SK-N-SH (cell line): Measurements from ENCODE around the gene CHI3L2. TPM values are rescaled to one million over a fixed set of nuclear protein-coding genes. Genes with fewer than 3 reads are reported as not detected.

Source experiments
- CTCF ChIA-PET: fragments of 300-600, 350-600 bp; formaldehyde crosslinking; extraction: SDS; loops from one replicate; lab custom pipeline; 2021; lab: Yijun Ruan, JAX
- POLR2A ChIA-PET: fragments of 350-600 bp; sonication (Branson Sonifier 250); formaldehyde crosslinking; extraction: SDS; loops from one replicate; lab custom pipeline; 2020; ENCODE audit warnings: antibody characterized with exemption, inconsistent platforms; lab: Yijun Ruan, JAX
- DNase-seq: peaks from one replicate; pipeline ENCODE4 v3.0.0; 2012
- H2AFZ ChIP-seq: fragments of 200-600 bp; sonication (generic); 2 replicates; pipeline ENCODE4 v1.8.1; 2016; ENCODE audit warnings: antibody characterized with exemption, mild to moderate bottlenecking, low read depth
- H3F3A ChIP-seq: fragments of 200-600 bp; sonication (generic); replicated peaks from 2 replicates; pipeline ENCODE3; 2016; ENCODE audit warnings: antibody characterized with exemption, mild to moderate bottlenecking; ENCODE audit not compliant: insufficient read depth
- H3K27ac ChIP-seq, 2 experiments: fragments of 200-500 bp in 1 of 2; fragments of 200-600 bp in 1 of 2; sonication (Bioruptor generic) in 1 of 2; sonication (generic), shearing (Covaris generic) in 1 of 2; 2 replicates each; pipeline versions ENCODE4 v1.5.1 to v1.6.1; 2014 to 2016; ENCODE audit warnings: low read depth in 2 of 2, inconsistent platforms in 1 of 2, low read length in 1 of 2, mild to moderate bottlenecking in 1 of 2, mixed read lengths in 1 of 2
- H3K27me3 ChIP-seq: fragments of 200-600 bp; sonication (generic), shearing (Covaris generic); 2 replicates; pipeline ENCODE4 v1.6.1; 2016; ENCODE audit warnings: mixed run types; ENCODE audit not compliant: insufficient read depth
- H3K36me3 ChIP-seq, 2 experiments: fragments of 200-500 bp in 1 of 2; fragments of 200-600 bp in 1 of 2; sonication (Bioruptor generic) in 1 of 2; sonication (generic) in 1 of 2; replicated peaks in 1 of 2; 2 replicates each; pipeline versions ENCODE3 to v1.5.1; 2014 to 2016; ENCODE audit warnings: low read length in 1 of 2, mild to moderate bottlenecking in 1 of 2; ENCODE audit not compliant: insufficient read depth in 2 of 2, control insufficient read depth in 1 of 2
- H3K4me1 ChIP-seq, 2 experiments: fragments of 200-500 bp in 1 of 2; fragments of 200-600 bp in 1 of 2; sonication (Bioruptor generic) in 1 of 2; sonication (generic), shearing (Covaris generic) in 1 of 2; 2 replicates each; pipeline versions ENCODE4 v1.5.1 to v1.6.1; 2014 to 2016; ENCODE audit warnings: low read depth in 1 of 2, low read length in 1 of 2, mixed run types in 1 of 2; ENCODE audit not compliant: insufficient read depth in 2 of 2, control insufficient read depth in 1 of 2
- H3K4me2 ChIP-seq: fragments of 200-600 bp; sonication (generic), shearing (Covaris generic); 2 replicates; pipeline ENCODE4 v1.6.1; 2017; ENCODE audit warnings: mixed run types
- H3K4me3 ChIP-seq, 2 experiments: fragments of 200-500 bp in 1 of 2; fragments of 200-600 bp in 1 of 2; sonication (Bioruptor generic) in 1 of 2; sonication (generic), shearing (Covaris generic) in 1 of 2; 2 replicates each; pipeline versions ENCODE4 v1.5.1 to v1.8.1; 2014 to 2016; ENCODE audit warnings: low read depth in 2 of 2, inconsistent platforms in 1 of 2, low read length in 1 of 2, mild to moderate bottlenecking in 1 of 2, mixed read lengths in 1 of 2, moderate library complexity in 1 of 2
- H3K79me2 ChIP-seq: fragments of 200-600 bp; sonication (generic); 2 replicates; pipeline ENCODE4 v1.8.1; 2017; ENCODE audit warnings: mild to moderate bottlenecking; ENCODE audit not compliant: insufficient read depth
- H3K9ac ChIP-seq: fragments of 200-600 bp; sonication (generic); 2 replicates; pipeline ENCODE4 v1.6.1; 2017; ENCODE audit warnings: mixed run types
- H3K9me2 ChIP-seq: fragments of 200-600 bp; sonication (generic); 2 replicates; pipeline ENCODE4 v1.6.1; 2017; ENCODE audit warnings: mixed run types
- H3K9me3 ChIP-seq: fragments of 200-600 bp; sonication (generic); 2 replicates; pipeline ENCODE4 v1.6.1; 2017; ENCODE audit warnings: mixed run types, mild to moderate bottlenecking, moderate library complexity
- H4K20me1 ChIP-seq: fragments of 200-600 bp; sonication (generic); 2 replicates; pipeline ENCODE4 v1.6.1; 2017; ENCODE audit warnings: mild to moderate bottlenecking, mixed run types; ENCODE audit not compliant: insufficient read depth
- CHD2 ChIP-seq: fragments of 150-350 bp; IDR thresholded peaks from 2 replicates; pipeline ENCODE4 v1.6.1; 2018; ENCODE audit warnings: low read length; ENCODE audit not compliant: partially characterized antibody
- FOXJ3 ChIP-seq: sonication (generic); formaldehyde crosslinking; IDR thresholded peaks from 2 replicates; pipeline ENCODE4 v1.5.1; 2020; ENCODE audit warnings: mild to moderate bottlenecking, missing genetic modification reagents
- GABPA ChIP-seq: IDR thresholded peaks from 2 replicates; pipeline ENCODE4 v1.4.0; 2012; ENCODE audit warnings: low read depth, mild to moderate bottlenecking
- GATA2 ChIP-seq: sonication (generic); formaldehyde crosslinking; IDR thresholded peaks from 2 replicates; pipeline ENCODE4 v1.5.0; 2020; ENCODE audit warnings: mild to moderate bottlenecking, missing genetic modification reagents
- JUND ChIP-seq: IDR thresholded peaks from 2 replicates; pipeline ENCODE4 v1.4.0; 2012
- NFIC ChIP-seq: IDR thresholded peaks from 2 replicates; pipeline ENCODE4 v1.4.0; 2012; ENCODE audit warnings: borderline replicate concordance
- NRF1 ChIP-seq: IDR thresholded peaks from 2 replicates; pipeline ENCODE4 v1.6.1; 2012; ENCODE audit warnings: low read depth, mild to moderate bottlenecking, low read length
- RFX5 ChIP-seq: IDR thresholded peaks from 2 replicates; pipeline ENCODE4 v1.6.1; 2012; ENCODE audit warnings: mild to moderate bottlenecking, improper control_type of control experiment, low read length
- RXRA ChIP-seq: IDR thresholded peaks from 2 replicates; pipeline ENCODE4 v1.4.0; 2012; ENCODE audit warnings: low read depth, mild to moderate bottlenecking, borderline replicate concordance
- WGBS: methylation state at CpG from one replicate; pipeline ENCODE4 v1.1.6; 2017; ENCODE audit warnings: low lambda C conversion rate; 5-methylcytosine and 5-hydroxymethylcytosine counted together
- polyA plus RNA-seq, 3 experiments: library from polyadenylated mRNA; depleted of rRNA; stranded (reverse); fragments of >200 nt; gene quantifications; 2 replicates each; pipeline ENCODE4 v1.2.3, GENCODE V29; 2012
- TF ChIP-seq, protein P1 (sequence below): IDR thresholded peaks from 2 replicates; pipeline ENCODE4; 2012
- TF ChIP-seq, protein P2 (sequence below): fragments of 150-350 bp; IDR thresholded peaks from 2 replicates; pipeline ENCODE4 v1.6.1; 2016; ENCODE audit warnings: mild to moderate bottlenecking, low read depth, low read length
- TF ChIP-seq, protein P3 (sequence below): fragments of 150-350 bp; IDR thresholded peaks from 2 replicates; pipeline ENCODE4 v1.6.1; 2017; ENCODE audit warnings: antibody characterized with exemption, low read length, low read depth, borderline replicate concordance

The CHI3L2 gene
- polyA plus RNA-seq, 1 of the 3 experiments (the other 2 are of a cell fraction) = 0.92 TPM

DNA sequence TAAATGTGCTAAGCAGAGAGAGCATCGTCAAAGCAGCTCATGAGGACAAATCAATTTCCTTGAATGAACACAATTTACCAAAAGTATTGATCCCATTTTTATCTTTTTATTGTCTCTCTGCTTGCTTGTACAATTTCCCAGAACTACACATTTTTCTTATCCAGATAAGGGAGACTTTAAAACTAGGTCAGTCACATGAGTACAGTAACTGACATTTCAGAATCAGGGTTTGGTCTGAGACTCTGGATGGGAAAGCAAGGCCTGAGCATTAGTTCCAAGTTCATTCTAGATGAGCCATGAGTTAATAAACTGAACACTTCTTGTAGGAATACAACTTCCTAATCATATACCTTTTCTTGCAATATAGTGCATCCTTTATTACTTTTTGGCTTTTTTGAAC, 15.6 kb upstream of the CHI3L2 start:
- no peaks in the 10 kb centered on the region for H3K4me1 ChIP-seq
- no peak for DNase-seq
- WGBS = 83% methylated on average over 1 of the region's 1 CpG
- POLR2A ChIA-PET = no interaction called here
- no peaks in the 10 kb centered on the region for H3K27me3 ChIP-seq
- no peak overlapping the region for H3K4me3 ChIP-seq
- H3F3A ChIP-seq = no peaks in the 10 kb centered on the region
- H3K9ac ChIP-seq = no peak overlapping the region
- no peak overlapping the region for H3K27ac ChIP-seq
- no peaks in the 10 kb centered on the region for H4K20me1 ChIP-seq
- H3K9me2 ChIP-seq = no peaks in the 10 kb centered on the region
- CTCF ChIA-PET = interaction anchor here (1.6 kb wide), 1 partner anchor 11 kb away, joined by 4 read pairs; no protein-coding TSS in a partner anchor
- H3K36me3 ChIP-seq = no peaks in the 10 kb centered on the region
- H3K9me3 ChIP-seq = no peaks in the 10 kb centered on the region
- TF ChIP-seq CHD2 = no peak
- TF ChIP-seq GATA2 (CRISPR knock-in tag) = no peak
- no peak for TF ChIP-seq JUND
- no peak for TF ChIP-seq FOXJ3 (CRISPR knock-in tag)
- no peak for TF ChIP-seq NRF1
- no peak for TF ChIP-seq NFIC
- no peak for TF ChIP-seq RXRA
- TF ChIP-seq, protein P1, sequence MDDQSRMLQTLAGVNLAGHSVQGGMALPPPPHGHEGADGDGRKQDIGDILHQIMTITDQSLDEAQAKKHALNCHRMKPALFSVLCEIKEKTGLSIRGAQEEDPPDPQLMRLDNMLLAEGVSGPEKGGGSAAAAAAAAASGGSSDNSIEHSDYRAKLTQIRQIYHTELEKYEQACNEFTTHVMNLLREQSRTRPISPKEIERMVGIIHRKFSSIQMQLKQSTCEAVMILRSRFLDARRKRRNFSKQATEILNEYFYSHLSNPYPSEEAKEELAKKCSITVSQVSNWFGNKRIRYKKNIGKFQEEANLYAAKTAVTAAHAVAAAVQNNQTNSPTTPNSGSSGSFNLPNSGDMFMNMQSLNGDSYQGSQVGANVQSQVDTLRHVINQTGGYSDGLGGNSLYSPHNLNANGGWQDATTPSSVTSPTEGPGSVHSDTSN = no peak
- TF ChIP-seq GABPA = no peak
- no peak overlapping the region for H2AFZ ChIP-seq
- no peak overlapping the region for H3K4me2 ChIP-seq
- H3K79me2 ChIP-seq = no peaks in the 10 kb centered on the region

DNA sequence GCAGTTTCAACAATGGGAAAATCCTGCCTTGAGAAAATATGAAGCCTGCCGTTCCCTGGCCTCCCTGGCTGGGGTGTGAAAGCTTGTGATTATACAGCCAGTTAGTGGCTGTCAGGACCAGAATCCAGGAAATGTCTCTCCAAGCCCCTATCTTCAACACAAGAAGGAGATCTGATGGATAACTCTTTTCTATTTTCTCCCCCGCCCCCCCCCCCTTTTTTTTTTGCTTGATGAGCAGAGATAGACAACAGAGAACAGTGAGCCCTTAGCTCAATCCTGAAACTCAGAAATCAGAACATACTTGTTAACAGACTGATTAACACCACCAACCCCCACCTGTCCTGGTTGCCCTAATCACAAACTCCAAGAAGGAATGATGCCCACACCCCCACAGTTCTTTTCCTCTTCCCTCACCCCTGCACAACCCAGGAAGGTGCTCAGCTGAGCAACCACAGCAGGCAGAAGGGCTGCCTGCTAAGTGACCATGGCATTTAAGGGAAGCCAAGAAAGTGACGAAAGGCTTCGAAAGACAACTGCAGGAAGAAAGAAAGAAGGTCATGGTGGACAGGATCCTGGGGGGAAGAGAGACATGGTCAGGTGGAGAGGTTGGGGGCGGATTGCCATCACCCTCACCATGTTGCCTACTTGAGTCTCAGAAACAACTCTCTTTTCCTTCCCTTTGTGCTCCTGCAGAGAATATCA, 14.7 kb upstream of the CHI3L2 start:
- ChIA-PET POLR2A (no interaction called here), CTCF (interaction anchor here (0.8 to 1.6 kb wide), 2 partner anchors 10 to 11 kb away, joined by 3 to 4 read pairs; no protein-coding TSS in a partner anchor)
- Histone ChIP-seq H3K27ac (no peak overlapping the region), H3K4me2 (no peak overlapping the region), H3K9me3 (no peaks in the 10 kb centered on the region), H3K79me2 (no peaks in the 10 kb centered on the region), H3K9me2 (no peaks in the 10 kb centered on the region), H2AFZ (no peak overlapping the region), H3K27me3 (no peaks in the 10 kb centered on the region), H3K9ac (no peak overlapping the region), H3K36me3 (no peaks in the 10 kb centered on the region), H4K20me1 (no peaks in the 10 kb centered on the region), H3F3A (no peaks in the 10 kb centered on the region), H3K4me1 (no peaks in the 10 kb centered on the region), H3K4me3 (no peak overlapping the region)
- DNase-seq = no peak
- 69% methylated on average over 5 of the region's 5 CpGs for WGBS
- no peak for TF ChIP-seq CHD2
- TF ChIP-seq, protein P2, sequence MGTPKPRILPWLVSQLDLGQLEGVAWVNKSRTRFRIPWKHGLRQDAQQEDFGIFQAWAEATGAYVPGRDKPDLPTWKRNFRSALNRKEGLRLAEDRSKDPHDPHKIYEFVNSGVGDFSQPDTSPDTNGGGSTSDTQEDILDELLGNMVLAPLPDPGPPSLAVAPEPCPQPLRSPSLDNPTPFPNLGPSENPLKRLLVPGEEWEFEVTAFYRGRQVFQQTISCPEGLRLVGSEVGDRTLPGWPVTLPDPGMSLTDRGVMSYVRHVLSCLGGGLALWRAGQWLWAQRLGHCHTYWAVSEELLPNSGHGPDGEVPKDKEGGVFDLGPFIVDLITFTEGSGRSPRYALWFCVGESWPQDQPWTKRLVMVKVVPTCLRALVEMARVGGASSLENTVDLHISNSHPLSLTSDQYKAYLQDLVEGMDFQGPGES = no peak
- TF ChIP-seq FOXJ3 (CRISPR knock-in tag) = no peak
- TF ChIP-seq, protein P3, sequence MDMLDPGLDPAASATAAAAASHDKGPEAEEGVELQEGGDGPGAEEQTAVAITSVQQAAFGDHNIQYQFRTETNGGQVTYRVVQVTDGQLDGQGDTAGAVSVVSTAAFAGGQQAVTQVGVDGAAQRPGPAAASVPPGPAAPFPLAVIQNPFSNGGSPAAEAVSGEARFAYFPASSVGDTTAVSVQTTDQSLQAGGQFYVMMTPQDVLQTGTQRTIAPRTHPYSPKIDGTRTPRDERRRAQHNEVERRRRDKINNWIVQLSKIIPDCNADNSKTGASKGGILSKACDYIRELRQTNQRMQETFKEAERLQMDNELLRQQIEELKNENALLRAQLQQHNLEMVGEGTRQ = no peak
- no peak for TF ChIP-seq RFX5
